ENCODE measurements around the gene ZNF83. TPM values are rescaled to one million over a fixed set of nuclear protein-coding genes. Genes with fewer than 3 reads are reported as not detected.
A peak's percentile ranks its signal among the peaks of the same experiment; 100 is the strongest.

The ZNF83 gene
- total RNA-seq, 3 donors from 2014 or later (not counting 1 experiment from before 2014, with no cell fraction given), result 46.8 to 114 (median 96.9) TPM

DNA sequence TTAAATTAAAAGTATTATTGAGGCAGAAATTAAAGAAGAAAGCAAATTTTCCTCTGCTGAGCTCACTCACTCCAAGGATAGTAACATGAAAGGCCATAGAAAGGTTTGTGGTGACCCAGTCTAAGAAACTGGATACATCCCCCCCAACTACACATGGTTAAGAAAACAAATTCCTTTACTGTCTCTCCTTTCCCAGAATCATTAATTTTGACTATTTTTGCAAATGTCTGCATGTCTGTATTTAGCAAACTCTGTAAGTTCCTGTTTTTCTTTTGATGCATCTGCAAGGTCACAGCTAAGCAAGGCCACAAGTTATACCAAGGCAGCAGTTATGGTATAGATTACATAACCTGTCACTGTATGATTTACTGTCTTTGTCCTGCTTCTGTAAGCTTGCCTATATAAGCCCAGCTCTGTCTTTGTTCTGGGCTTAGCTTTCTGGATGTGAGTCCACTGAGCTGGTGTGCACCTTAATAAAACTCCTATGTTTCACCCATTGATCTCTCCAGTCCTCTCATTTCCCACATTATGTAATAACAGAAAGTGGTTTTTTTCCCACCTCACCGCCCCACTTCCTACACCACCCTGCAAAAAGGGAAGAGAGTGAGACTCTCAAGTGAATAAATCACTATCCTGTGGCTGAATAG is 8.5 kb upstream of the ZNF83 start:
- no peak overlapping the region for H3K4me3 ChIP-seq (ENCODE audit: low read length)
- WGBS (ENCODE audit: insufficient coverage), result no CpG with 5 or more reads among the region's 1 CpG
- intact Hi-C loops (cut with micrococcal nuclease), result loop anchor here (5.0 kb wide), 1 partner anchor 46 kb away; no protein-coding TSS in a partner anchor
- Mint-ChIP-seq H3K9me3 (peaks cover 4 to 11% of the 10 kb centered on the region in 2 donors), H3K36me3 (peaks cover 15% of the 10 kb centered on the region), H3K4me3 (no peak overlapping the region), H3K4me1 (peaks cover 3 to 4% of the 10 kb centered on the region in 2 donors), H3K27ac (no peak overlapping the region), H3K27me3 (ENCODE audit: low read depth in 2 of 2) (no peaks in the 10 kb centered on the region)
- ATAC-seq (no peak), DNase-seq (no peak)
- H3K9me3 ChIP-seq (ENCODE audit: control insufficient read depth, insufficient read depth, low read length), result peaks cover 3% of the 10 kb centered on the region
- TF ChIP-seq, protein P1, sequence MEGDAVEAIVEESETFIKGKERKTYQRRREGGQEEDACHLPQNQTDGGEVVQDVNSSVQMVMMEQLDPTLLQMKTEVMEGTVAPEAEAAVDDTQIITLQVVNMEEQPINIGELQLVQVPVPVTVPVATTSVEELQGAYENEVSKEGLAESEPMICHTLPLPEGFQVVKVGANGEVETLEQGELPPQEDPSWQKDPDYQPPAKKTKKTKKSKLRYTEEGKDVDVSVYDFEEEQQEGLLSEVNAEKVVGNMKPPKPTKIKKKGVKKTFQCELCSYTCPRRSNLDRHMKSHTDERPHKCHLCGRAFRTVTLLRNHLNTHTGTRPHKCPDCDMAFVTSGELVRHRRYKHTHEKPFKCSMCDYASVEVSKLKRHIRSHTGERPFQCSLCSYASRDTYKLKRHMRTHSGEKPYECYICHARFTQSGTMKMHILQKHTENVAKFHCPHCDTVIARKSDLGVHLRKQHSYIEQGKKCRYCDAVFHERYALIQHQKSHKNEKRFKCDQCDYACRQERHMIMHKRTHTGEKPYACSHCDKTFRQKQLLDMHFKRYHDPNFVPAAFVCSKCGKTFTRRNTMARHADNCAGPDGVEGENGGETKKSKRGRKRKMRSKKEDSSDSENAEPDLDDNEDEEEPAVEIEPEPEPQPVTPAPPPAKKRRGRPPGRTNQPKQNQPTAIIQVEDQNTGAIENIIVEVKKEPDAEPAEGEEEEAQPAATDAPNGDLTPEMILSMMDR (IDR thresholded peaks at IDR 0.05), result no peak
- H3K4me1 ChIP-seq (ENCODE audit: control insufficient read depth, insufficient read depth, low read length), result no peaks in the 10 kb centered on the region
- no peaks in the 10 kb centered on the region for H3K27me3 ChIP-seq (ENCODE audit: control insufficient read depth, insufficient read depth, low read length)
- no peak overlapping the region for H3K27ac ChIP-seq (ENCODE audit: low read length)
- H3K36me3 ChIP-seq (ENCODE audit: control insufficient read depth, insufficient read depth, low read length), result peaks cover 4% of the 10 kb centered on the region

DNA sequence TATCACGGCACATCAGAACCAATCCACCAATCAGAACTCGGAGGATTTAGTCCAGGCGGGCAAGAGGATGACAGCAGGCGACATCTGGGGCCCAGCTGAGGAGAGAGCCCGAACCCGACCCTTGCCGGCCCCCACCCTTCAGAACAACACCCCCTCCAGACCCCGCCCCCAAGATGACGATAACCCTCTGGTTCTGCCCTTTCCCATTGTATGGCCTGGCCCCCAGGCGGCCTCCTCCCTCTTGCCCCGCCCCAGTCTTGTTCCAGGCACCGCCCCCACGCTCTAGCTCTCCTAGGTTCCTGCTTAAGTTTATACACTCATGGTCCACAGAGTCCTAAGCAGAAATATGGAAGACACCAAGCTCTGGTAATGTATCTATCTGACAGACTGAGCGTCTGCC is 2.8 kb upstream of the ZNF83 start:
- H3K27me3 ChIP-seq (ENCODE audit: control insufficient read depth, insufficient read depth, low read length), result no peaks in the 10 kb centered on the region
- H3K36me3 ChIP-seq (ENCODE audit: control insufficient read depth, insufficient read depth, low read length), result no peaks in the 10 kb centered on the region
- DNase-seq (no peak), ATAC-seq (no peak)
- no peaks in the 10 kb centered on the region for H3K36me3 Mint-ChIP-seq
- H3K4me1 Mint-ChIP-seq, result peaks cover 22 to 24% of the 10 kb centered on the region in 2 donors
- no peak overlapping the region for H3K27ac ChIP-seq (ENCODE audit: low read length)
- no peaks in the 10 kb centered on the region for H3K27me3 Mint-ChIP-seq (ENCODE audit: low read depth in 2 of 2)
- no peak overlapping the region for H3K4me3 ChIP-seq (ENCODE audit: low read length)
- H3K4me3 Mint-ChIP-seq, result no peak overlapping the region
- peaks cover 17% of the 10 kb centered on the region for H3K4me1 ChIP-seq (ENCODE audit: control insufficient read depth, insufficient read depth, low read length)
- H3K27ac Mint-ChIP-seq, result no peak overlapping the region
- H3K9me3 ChIP-seq (ENCODE audit: control insufficient read depth, insufficient read depth, low read length), result no peaks in the 10 kb centered on the region
- intact Hi-C loops (cut with micrococcal nuclease), result no loop called here
- peaks cover 0 to 3% of the 10 kb centered on the region in 2 donors for H3K9me3 Mint-ChIP-seq
- WGBS (ENCODE audit: insufficient coverage), result 89% methylated on average over 13 of the region's 14 CpGs
- TF ChIP-seq, protein P1 (IDR thresholded peaks at IDR 0.05), result no peak

DNA sequence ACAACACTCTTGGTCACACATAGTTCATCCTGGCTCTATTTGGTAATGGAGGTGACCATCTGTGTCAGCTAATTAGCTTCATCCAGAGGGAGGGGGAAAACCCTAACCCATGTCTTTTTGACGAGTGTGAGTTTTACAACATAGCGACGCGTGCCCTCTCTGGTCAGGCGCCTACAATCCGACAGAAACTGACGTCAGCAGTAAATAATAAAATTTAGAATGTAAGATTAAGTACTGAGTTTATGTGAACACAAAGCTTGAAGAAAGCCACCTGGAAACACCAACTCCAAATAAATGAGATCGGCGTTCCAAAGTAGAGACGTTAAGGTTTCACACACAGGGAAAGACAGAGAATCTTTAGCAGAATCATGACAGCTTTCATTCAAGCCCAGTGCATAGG is 1.8 kb upstream of the ZNF83 start:
- Mint-ChIP-seq H3K27ac (peak overlapping the region in 1 of 2 donors; percentile 26), H3K9me3 (no peaks in the 10 kb centered on the region), H3K4me1 (peaks cover 24 to 26% of the 10 kb centered on the region in 2 donors), H3K36me3 (no peaks in the 10 kb centered on the region), H3K27me3 (ENCODE audit: low read depth in 2 of 2) (no peaks in the 10 kb centered on the region), H3K4me3 (peak overlapping the region; percentile 67)
- Histone ChIP-seq H3K27me3 (ENCODE audit: control insufficient read depth, insufficient read depth, low read length) (no peaks in the 10 kb centered on the region), H3K4me1 (ENCODE audit: control insufficient read depth, insufficient read depth, low read length) (peaks cover 17% of the 10 kb centered on the region), H3K36me3 (ENCODE audit: control insufficient read depth, insufficient read depth, low read length) (no peaks in the 10 kb centered on the region), H3K27ac (ENCODE audit: low read length) (no peak overlapping the region), H3K4me3 (ENCODE audit: low read length) (no peak overlapping the region), H3K9me3 (ENCODE audit: control insufficient read depth, insufficient read depth, low read length) (no peaks in the 10 kb centered on the region)
- no peak for DNase-seq
- no peak for ATAC-seq
- WGBS (ENCODE audit: insufficient coverage), result 95% methylated on average over 9 of the region's 10 CpGs
- TF ChIP-seq, protein P1 (IDR thresholded peaks at IDR 0.05), result no peak
- intact Hi-C loops (cut with micrococcal nuclease), result loop anchor here (2.0 kb wide), 1 partner anchor 95 kb away; the partner anchor contains the start of gene ZNF611

Measured in natural killer cell (primary cell).